ENCODE data around the gene KRTAP12-2. TPM values are rescaled to one million over a fixed set of nuclear protein-coding genes. Genes with fewer than 3 reads are reported as not detected.

The KRTAP12-2 gene
- total and polyA plus RNA-seq, 2 donors (not counting 1 experiment from before 2014, with no cell fraction given) = not detected

- no peaks in the 10 kb centered on the region for H3K79me2 ChIP-seq (ENCODE audit: control insufficient read depth, insufficient read depth, low read length)
- no peak within 1 kb of the TSS for H3K9ac ChIP-seq (ENCODE audit: insufficient read depth, low read length)
- no peak within 1 kb of the TSS for H3K4me2 ChIP-seq (ENCODE audit: extremely low read depth, insufficient read depth, low read length)
- DNase-seq (ENCODE audit: low read depth in 2 of 2) = no peak
- H3K36me3 ChIP-seq (ENCODE audit: control insufficient read depth, insufficient read depth, low read length) = no peaks in the 10 kb centered on the region
- no peaks in the 10 kb centered on the region for H3K9me3 ChIP-seq (ENCODE audit: control insufficient read depth, insufficient read depth, low read depth, low read length)
- H3K27me3 ChIP-seq (ENCODE audit: control insufficient read depth, insufficient read depth, low read length) = no peaks in the 10 kb centered on the region
- no peaks in the 10 kb centered on the region for H3K4me1 ChIP-seq (ENCODE audit: control insufficient read depth, extremely low read depth, insufficient read depth, low read length)
- H2AFZ ChIP-seq (ENCODE audit: low read length) = no peak within 1 kb of the TSS
- TF ChIP-seq EZH2 (IDR thresholded peaks at IDR 0.05; ENCODE audit: low read length, missing control alignments) (no peak), CTCF (conservative IDR thresholded peaks at IDR 0.05 in 1 of 2, IDR thresholded peaks at IDR 0.05 in 1 of 2; ENCODE audit: low read depth in 1 of 2, low read length in 2 of 2) (no peak)
- H4K20me1 ChIP-seq (ENCODE audit: control insufficient read depth, extremely low read depth, insufficient read depth, low read length) = no peaks in the 10 kb centered on the region
- no peak within 1 kb of the TSS for H3K27ac ChIP-seq (ENCODE audit: insufficient read depth, low read length)
- no peak within 1 kb of the TSS for H3K4me3 ChIP-seq (replicated peaks in 1 of 4; ENCODE audit: control extremely low read depth in 1 of 4, insufficient read depth in 1 of 4, low read depth in 3 of 4, low read length in 4 of 4)
Measured at GRCh38 chr21:44626673-44627143, 40.0 kb downstream of the KRTAP12-2 start, which contains the start of gene KRTAP10-9. Gene KRTAP10-9, plus strand, starts transcription at chr21:44627093. Its CDS starts 79 bp downstream, at chr21:44627172.

- no peak overlapping the region for H3K4me3 ChIP-seq (replicated peaks in 1 of 4; ENCODE audit: control extremely low read depth in 1 of 4, insufficient read depth in 1 of 4, low read depth in 3 of 4, low read length in 4 of 4)
- no peaks in the 10 kb centered on the region for H3K36me3 ChIP-seq (ENCODE audit: control insufficient read depth, insufficient read depth, low read length)
- no peaks in the 10 kb centered on the region for H3K4me1 ChIP-seq (ENCODE audit: control insufficient read depth, extremely low read depth, insufficient read depth, low read length)
- TF ChIP-seq CTCF (conservative IDR thresholded peaks at IDR 0.05 in 1 of 2, IDR thresholded peaks at IDR 0.05 in 1 of 2; ENCODE audit: low read depth in 1 of 2, low read length in 2 of 2) (no peak), EZH2 (IDR thresholded peaks at IDR 0.05; ENCODE audit: low read length, missing control alignments) (no peak)
- H3K4me2 ChIP-seq (ENCODE audit: extremely low read depth, insufficient read depth, low read length) = no peak overlapping the region
- no peak overlapping the region for H2AFZ ChIP-seq (ENCODE audit: low read length)
- H4K20me1 ChIP-seq (ENCODE audit: control insufficient read depth, extremely low read depth, insufficient read depth, low read length) = no peaks in the 10 kb centered on the region
- no peaks in the 10 kb centered on the region for H3K27me3 ChIP-seq (ENCODE audit: control insufficient read depth, insufficient read depth, low read length)
- H3K9ac ChIP-seq (ENCODE audit: insufficient read depth, low read length) = no peak overlapping the region
- H3K9me3 ChIP-seq (ENCODE audit: control insufficient read depth, insufficient read depth, low read depth, low read length) = no peaks in the 10 kb centered on the region
- DNase-seq (ENCODE audit: low read depth in 2 of 2) = no peak
- H3K27ac ChIP-seq (ENCODE audit: insufficient read depth, low read length) = no peak overlapping the region
- H3K79me2 ChIP-seq (ENCODE audit: control insufficient read depth, insufficient read depth, low read length) = no peaks in the 10 kb centered on the region
Measured at GRCh38 chr21:44626262-44626661, 40.5 kb downstream of the KRTAP12-2 start.

GRCh38 chr21:44625756-44626155, 41.0 kb downstream of the KRTAP12-2 start:
- Histone ChIP-seq H4K20me1 (ENCODE audit: control insufficient read depth, extremely low read depth, insufficient read depth, low read length) (no peaks in the 10 kb centered on the region), H3K79me2 (ENCODE audit: control insufficient read depth, insufficient read depth, low read length) (no peaks in the 10 kb centered on the region), H2AFZ (ENCODE audit: low read length) (no peak overlapping the region), H3K36me3 (ENCODE audit: control insufficient read depth, insufficient read depth, low read length) (no peaks in the 10 kb centered on the region), H3K27me3 (ENCODE audit: control insufficient read depth, insufficient read depth, low read length) (no peaks in the 10 kb centered on the region), H3K27ac (ENCODE audit: insufficient read depth, low read length) (no peak overlapping the region), H3K4me3 (replicated peaks in 1 of 4; ENCODE audit: control extremely low read depth in 1 of 4, insufficient read depth in 1 of 4, low read depth in 3 of 4, low read length in 4 of 4) (no peak overlapping the region), H3K9me3 (ENCODE audit: control insufficient read depth, insufficient read depth, low read depth, low read length) (no peaks in the 10 kb centered on the region), H3K9ac (ENCODE audit: insufficient read depth, low read length) (no peak overlapping the region), H3K4me1 (ENCODE audit: control insufficient read depth, extremely low read depth, insufficient read depth, low read length) (no peaks in the 10 kb centered on the region), H3K4me2 (ENCODE audit: extremely low read depth, insufficient read depth, low read length) (no peak overlapping the region)
- no peak for DNase-seq (ENCODE audit: low read depth in 2 of 2)
- TF ChIP-seq CTCF (conservative IDR thresholded peaks at IDR 0.05 in 1 of 2, IDR thresholded peaks at IDR 0.05 in 1 of 2; ENCODE audit: low read depth in 1 of 2, low read length in 2 of 2) = no peak
- no peak for TF ChIP-seq EZH2 (IDR thresholded peaks at IDR 0.05; ENCODE audit: low read length, missing control alignments)

All from fibroblast of lung (primary cell).